Measurements from ENCODE around the gene PDIA6.
"Not testable (repeated sequence)": the region's sequence is repeated elsewhere in the genome, so short reads cannot be mapped to it uniquely, and the experiment has no call there.

PDIA6 gene

GRCh38 chr2:10806543-10806942, 6.0 kb downstream of the PDIA6 start:
- no peak for DNase-seq

GRCh38 chr2:10805990-10806389, 6.6 kb downstream of the PDIA6 start:
- not testable (repeated sequence) for DNase-seq

- no peak for DNase-seq
Observed at GRCh38 chr2:10802657-10803056, 9.9 kb downstream of the PDIA6 start.

- no peak for DNase-seq
Observed at GRCh38 chr2:10800163-10800562, 12.4 kb downstream of the PDIA6 start.

- DNase-seq = no peak
Observed at GRCh38 chr2:10798783-10799182, 13.8 kb downstream of the PDIA6 start.

GRCh38 chr2:10796703-10797102, 15.9 kb downstream of the PDIA6 start:
- DNase-seq = no peak

- no peak for DNase-seq
Observed at GRCh38 chr2:10795508-10796046, 17.0 kb downstream of the PDIA6 start.

- no peak for DNase-seq
Observed at GRCh38 chr2:10794876-10795275, 17.7 kb downstream of the PDIA6 start.

GRCh38 chr2:10793816-10794215, 18.8 kb downstream of the PDIA6 start:
- no peak for DNase-seq

GRCh38 chr2:10792660-10793400, 19.8 kb downstream of the PDIA6 start:
- DNase-seq = no peak

- no peak for DNase-seq
Observed at GRCh38 chr2:10792001-10792634, 20.5 kb downstream of the PDIA6 start.

GRCh38 chr2:10790228-10790973, 22.2 kb downstream of the PDIA6 start:
- no peak for DNase-seq

GRCh38 chr2:10788855-10789254, 23.7 kb downstream of the PDIA6 start:
- DNase-seq = no peak

GRCh38 chr2:10787176-10787968, 25.2 kb downstream of the PDIA6 start:
- DNase-seq = no peak

GRCh38 chr2:10786240-10786982, 26.2 kb downstream of the PDIA6 start:
- DNase-seq = no peak

- DNase-seq = no peak
Observed at GRCh38 chr2:10785260-10785659, 27.3 kb downstream of the PDIA6 start.

GRCh38 chr2:10784719-10785118, 27.9 kb downstream of the PDIA6 start:
- DNase-seq = no peak

- no peak for DNase-seq
Observed at GRCh38 chr2:10783421-10783820, 29.2 kb downstream of the PDIA6 start.

- DNase-seq = no peak
Observed at GRCh38 chr2:10781746-10782145, 30.8 kb downstream of the PDIA6 start.

GRCh38 chr2:10780821-10781220, 31.8 kb downstream of the PDIA6 start:
- not testable (repeated sequence) for DNase-seq

- no peak for DNase-seq
Observed at GRCh38 chr2:10780491-10780820, 32.1 kb downstream of the PDIA6 start.

All from activated CD8-positive, alpha-beta memory T cell treated with anti-CD3 and anti-CD28 coated beads, Interleukin-2, amount 50 U/mL, for 4 hours (primary cell).